ENCODE data around the gene PEDS1. TPM values are rescaled to one million over a fixed set of nuclear protein-coding genes. Genes with fewer than 3 reads are reported as not detected.

Gene PEDS1
- total and polyA plus RNA-seq, 10 of the 15 experiments (the other 5 are each of a cell fraction or from before 2014, with no cell fraction given) = 1.7 to 25.6 (median 16.8) TPM

- TF ChIP-seq PRDM15 (CRISPR knock-in tag; IDR thresholded peaks at IDR 0.05) (0 out of 2 replicates have a peak, but pooled peaks have one; percentile 50), SMARCA5 (IDR thresholded peaks at IDR 0.05) (peak; percentile 68; the same call in 1 of the 2 replicates), BMI1 (IDR thresholded peaks at IDR 0.05; ENCODE audit: borderline replicate concordance) (no peak), NFYB (IDR thresholded peaks at IDR 0.05; ENCODE audit: insufficient read depth, low read depth, low read length) (peak; percentile 97), NRF1 (conservative IDR thresholded peaks at IDR 0.05; ENCODE audit: low read depth, low read length) (no peak; the same call in 1 of the 2 replicates), SP1 (IDR thresholded peaks at IDR 0.05; ENCODE audit: low read depth, low read length) (peak; percentile 71), ATF7 (IDR thresholded peaks at IDR 0.05; ENCODE audit: low read depth) (no peak), NBN (IDR thresholded peaks at IDR 0.05) (peak; percentile 40; the same call in 1 of the 2 replicates), BACH1 (IDR thresholded peaks at IDR 0.05; ENCODE audit: borderline replicate concordance) (peak; percentile 74), IKZF1 (conservative IDR thresholded peaks at IDR 0.05) (peak; percentile 83), TAF1 (IDR thresholded peaks at IDR 0.05; ENCODE audit: borderline replicate concordance, low read depth, low read length) (peak; percentile 55; the same call in 1 of the 2 replicates), SREBF1 (IDR thresholded peaks at IDR 0.05; ENCODE audit: low read length) (no peak), ZBED1 (IDR thresholded peaks at IDR 0.05; ENCODE audit: borderline replicate concordance) (no peak), IKZF2 (IDR thresholded peaks at IDR 0.05) (no peak), TCF12 (IDR thresholded peaks at IDR 0.05; ENCODE audit: low read depth, low read length) (peak; percentile 86), BHLHE40 (IDR thresholded peaks at IDR 0.05; ENCODE audit: borderline replicate concordance in 1 of 2, low read depth in 2 of 2, low read length in 1 of 2) (peak; percentile 29 to 88; a peak in 2 of 4 replicates), SMC3 (IDR thresholded peaks at IDR 0.05; ENCODE audit: borderline replicate concordance, low read length) (no peak)
- TF ChIP-seq, protein P1, sequence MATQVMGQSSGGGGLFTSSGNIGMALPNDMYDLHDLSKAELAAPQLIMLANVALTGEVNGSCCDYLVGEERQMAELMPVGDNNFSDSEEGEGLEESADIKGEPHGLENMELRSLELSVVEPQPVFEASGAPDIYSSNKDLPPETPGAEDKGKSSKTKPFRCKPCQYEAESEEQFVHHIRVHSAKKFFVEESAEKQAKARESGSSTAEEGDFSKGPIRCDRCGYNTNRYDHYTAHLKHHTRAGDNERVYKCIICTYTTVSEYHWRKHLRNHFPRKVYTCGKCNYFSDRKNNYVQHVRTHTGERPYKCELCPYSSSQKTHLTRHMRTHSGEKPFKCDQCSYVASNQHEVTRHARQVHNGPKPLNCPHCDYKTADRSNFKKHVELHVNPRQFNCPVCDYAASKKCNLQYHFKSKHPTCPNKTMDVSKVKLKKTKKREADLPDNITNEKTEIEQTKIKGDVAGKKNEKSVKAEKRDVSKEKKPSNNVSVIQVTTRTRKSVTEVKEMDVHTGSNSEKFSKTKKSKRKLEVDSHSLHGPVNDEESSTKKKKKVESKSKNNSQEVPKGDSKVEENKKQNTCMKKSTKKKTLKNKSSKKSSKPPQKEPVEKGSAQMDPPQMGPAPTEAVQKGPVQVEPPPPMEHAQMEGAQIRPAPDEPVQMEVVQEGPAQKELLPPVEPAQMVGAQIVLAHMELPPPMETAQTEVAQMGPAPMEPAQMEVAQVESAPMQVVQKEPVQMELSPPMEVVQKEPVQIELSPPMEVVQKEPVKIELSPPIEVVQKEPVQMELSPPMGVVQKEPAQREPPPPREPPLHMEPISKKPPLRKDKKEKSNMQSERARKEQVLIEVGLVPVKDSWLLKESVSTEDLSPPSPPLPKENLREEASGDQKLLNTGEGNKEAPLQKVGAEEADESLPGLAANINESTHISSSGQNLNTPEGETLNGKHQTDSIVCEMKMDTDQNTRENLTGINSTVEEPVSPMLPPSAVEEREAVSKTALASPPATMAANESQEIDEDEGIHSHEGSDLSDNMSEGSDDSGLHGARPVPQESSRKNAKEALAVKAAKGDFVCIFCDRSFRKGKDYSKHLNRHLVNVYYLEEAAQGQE (IDR thresholded peaks at IDR 0.05; ENCODE audit: low read depth, low read length) = no peak
- TF ChIP-seq, protein P2, sequence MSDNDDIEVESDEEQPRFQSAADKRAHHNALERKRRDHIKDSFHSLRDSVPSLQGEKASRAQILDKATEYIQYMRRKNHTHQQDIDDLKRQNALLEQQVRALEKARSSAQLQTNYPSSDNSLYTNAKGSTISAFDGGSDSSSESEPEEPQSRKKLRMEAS (IDR thresholded peaks at IDR 0.05; ENCODE audit: low read depth, low read length) = peak; percentile 59; the same call in 1 of the 2 replicates
- TF ChIP-seq, protein P3, sequence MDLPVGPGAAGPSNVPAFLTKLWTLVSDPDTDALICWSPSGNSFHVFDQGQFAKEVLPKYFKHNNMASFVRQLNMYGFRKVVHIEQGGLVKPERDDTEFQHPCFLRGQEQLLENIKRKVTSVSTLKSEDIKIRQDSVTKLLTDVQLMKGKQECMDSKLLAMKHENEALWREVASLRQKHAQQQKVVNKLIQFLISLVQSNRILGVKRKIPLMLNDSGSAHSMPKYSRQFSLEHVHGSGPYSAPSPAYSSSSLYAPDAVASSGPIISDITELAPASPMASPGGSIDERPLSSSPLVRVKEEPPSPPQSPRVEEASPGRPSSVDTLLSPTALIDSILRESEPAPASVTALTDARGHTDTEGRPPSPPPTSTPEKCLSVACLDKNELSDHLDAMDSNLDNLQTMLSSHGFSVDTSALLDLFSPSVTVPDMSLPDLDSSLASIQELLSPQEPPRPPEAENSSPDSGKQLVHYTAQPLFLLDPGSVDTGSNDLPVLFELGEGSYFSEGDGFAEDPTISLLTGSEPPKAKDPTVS (IDR thresholded peaks at IDR 0.05; ENCODE audit: low read depth, low read length) = no peak
- TF ChIP-seq, protein P4, sequence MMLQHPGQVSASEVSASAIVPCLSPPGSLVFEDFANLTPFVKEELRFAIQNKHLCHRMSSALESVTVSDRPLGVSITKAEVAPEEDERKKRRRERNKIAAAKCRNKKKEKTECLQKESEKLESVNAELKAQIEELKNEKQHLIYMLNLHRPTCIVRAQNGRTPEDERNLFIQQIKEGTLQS (IDR thresholded peaks at IDR 0.05; ENCODE audit: borderline replicate concordance, extremely low read depth, low read depth, low read length) = no peak
These were observed at the start of gene PEDS1 (continued) for GRCh38 chr20:50153500-50154377.

Data from GM12878 (cell line).